HG03095 (cell line): ENCODE data around the gene CSRNP2.
"Not testable (repeated sequence)": the region's sequence is repeated elsewhere in the genome, so short reads cannot be mapped to it uniquely, and the experiment has no call there.

Source experiments
- ATAC-seq: cut with Tn5 transposase; IDR thresholded peaks from one replicate; pipeline ENCODE4 v1.9.1; 2021; ENCODE audit warnings: moderate library complexity; ENCODE audit not compliant: unreplicated experiment

CSRNP2 gene

DNA sequence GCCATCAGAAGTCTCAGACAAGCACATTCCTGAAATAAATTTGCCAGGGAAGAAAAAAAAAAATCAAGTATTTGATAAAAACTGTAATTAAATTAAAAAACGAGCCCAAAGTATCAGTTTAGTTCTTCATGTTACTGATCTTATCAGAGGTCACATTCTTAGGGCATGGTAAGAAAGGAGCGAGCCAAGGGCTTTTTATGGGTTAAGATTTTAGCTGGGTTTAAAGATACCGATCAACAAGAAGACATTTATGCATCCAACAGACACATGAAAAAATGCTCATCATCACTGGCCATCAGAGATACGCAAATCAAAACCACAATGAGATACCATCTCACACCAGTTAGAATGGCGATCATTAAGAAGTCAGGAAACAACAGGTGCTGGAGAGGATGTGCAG lies 5.0 kb downstream of the CSRNP2 start:
- not testable (repeated sequence) for ATAC-seq

DNA sequence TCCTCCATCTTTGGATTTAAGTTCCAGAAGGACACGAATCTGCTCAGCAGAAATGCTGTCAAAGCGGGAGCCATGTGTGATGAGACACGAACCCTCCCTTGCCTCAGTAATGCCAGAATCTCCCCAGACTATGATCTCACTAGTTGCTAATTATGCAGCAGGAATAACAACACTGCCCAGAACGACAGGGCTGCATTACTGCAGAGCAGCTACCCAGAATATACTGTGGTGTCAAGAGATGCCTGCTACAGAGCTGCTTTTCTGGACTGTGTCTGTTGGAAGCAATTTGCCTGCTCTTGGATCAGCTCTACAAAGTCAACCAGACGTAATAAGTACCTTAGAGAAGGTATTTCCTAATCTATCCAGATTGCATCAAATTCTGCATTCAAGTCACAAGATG lies 5.5 kb downstream of the CSRNP2 start:
- ATAC-seq: no peak

DNA sequence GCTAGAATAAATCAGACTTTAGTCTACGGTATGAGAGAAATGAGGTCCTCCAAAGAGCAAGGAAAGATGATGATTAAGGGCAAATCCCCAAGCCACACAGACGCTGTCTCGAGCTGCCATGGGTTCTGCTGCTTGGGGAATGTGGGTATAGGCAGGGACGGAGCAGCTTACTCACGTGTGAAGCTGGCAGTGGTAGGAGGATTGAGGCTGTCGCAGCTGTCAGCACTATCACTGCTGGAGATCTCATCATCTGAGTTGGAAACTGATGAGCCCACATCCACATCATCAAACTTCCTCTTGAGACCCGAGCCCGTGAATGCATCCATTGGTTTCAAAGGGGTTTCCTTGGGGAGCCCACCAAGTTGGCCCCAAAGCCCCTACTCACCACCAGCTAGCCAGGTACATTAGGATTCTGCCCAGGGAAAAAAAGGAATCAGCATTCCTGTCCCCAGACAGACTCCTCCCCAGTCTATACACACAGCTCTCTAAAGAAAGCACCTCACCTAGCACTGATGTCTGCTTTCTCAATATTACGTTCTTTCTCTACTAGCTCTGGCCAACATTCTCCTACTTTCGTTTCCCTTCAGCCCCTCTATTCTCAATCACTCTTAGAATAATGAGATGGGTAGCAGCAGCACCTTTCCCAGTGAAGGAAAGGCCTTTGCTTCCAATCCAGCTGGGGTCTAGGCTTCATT lies 7.0 kb downstream of the CSRNP2 start:
- ATAC-seq: no peak

DNA sequence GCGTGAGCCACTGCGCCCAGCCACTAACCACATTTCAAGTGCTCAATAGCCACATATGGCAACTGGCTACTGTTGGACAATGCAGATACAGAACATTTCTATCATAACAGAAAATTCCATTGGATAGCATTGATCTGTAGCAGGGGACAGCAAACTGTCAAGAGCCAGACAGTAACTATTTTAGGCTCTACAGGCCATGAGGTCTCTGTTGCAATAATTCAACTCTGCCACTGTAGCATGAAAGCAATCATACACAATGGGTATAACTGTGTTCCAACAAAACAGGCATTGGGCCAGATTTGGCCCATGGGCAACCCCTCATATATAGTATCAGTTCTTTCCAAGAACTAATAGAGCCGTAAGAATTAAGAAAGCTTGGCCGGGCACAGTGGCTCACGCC lies 8.0 kb downstream of the CSRNP2 start:
- ATAC-seq: no peak

DNA sequence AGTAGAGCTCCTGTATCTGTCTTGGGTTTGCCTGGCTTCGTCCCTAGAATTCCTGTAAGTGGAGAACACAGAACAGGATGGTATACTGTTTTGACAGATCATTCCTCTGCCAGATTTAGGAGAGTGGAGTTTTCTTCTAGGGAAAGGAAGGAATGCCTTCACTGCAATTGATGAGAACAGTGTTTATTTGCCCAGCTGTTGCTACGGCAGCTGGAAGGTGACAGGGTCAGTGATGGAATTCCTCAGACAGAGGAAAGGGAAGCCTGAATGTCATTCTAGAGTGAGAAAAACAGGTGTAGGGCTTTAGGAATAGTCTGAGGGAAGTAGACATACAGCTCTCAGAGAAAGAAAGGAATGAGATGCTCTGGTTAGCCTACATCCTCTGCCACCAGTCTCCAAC lies 11.7 kb downstream of the CSRNP2 start:
- no peak for ATAC-seq

DNA sequence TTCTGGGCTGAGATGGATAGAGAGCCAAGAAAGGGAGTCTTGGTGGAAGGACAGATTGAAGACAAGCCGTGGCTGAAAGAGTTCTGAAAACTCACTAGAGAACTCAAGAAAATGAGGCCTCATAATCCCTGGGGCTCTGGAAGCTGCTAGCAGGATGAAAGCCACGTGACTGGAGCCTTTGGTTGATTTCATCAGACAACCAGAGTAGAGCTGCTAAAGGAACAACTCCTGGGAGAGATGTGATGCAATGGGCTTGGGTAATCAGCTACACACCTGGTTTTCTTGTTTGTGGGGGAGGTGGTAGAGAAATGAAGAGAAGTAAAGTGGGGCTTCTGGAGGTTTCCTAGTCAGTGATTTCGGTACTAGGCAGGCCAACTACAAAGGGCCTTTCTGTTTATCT lies 13.4 kb downstream of the CSRNP2 start:
- no peak for ATAC-seq

DNA sequence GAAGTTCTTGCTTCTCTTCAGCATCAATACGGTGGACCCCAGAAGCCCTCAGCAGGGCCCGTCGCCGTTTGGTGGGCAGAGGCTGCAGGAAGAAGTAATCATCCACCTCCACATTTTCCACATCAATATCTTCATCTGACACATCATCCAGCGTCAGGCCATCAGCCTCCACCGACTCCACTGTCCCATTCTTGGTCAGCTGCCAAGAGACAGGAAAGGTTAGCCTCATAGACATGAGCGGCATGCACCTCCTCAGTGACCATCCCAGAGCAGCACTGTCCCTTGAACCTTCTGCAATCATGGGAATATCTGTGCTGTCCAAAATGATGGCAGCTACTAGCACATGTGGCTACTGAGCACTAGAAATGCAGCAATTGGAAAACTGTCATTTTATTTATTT lies 15.6 kb downstream of the CSRNP2 start:
- no peak for ATAC-seq

DNA sequence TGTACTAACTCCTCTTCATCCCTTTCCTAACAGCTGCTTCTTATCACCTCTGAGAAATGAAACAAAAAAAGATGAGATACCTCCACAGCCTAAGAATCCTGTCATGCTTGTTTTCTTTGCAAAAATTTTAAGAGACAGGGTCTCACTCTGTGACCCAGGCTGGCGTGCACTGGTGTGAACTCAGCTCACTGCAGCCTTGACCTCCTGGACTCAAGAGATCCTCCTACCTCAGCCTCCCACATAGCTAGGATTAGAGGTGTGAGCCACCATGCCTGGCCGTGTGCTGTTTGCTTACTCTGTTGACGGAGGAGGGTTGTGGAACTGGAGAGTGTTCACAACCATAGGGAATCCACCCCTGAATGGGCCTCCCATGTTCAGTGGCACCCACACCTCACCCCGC lies 16.2 kb downstream of the CSRNP2 start:
- no peak for ATAC-seq

DNA sequence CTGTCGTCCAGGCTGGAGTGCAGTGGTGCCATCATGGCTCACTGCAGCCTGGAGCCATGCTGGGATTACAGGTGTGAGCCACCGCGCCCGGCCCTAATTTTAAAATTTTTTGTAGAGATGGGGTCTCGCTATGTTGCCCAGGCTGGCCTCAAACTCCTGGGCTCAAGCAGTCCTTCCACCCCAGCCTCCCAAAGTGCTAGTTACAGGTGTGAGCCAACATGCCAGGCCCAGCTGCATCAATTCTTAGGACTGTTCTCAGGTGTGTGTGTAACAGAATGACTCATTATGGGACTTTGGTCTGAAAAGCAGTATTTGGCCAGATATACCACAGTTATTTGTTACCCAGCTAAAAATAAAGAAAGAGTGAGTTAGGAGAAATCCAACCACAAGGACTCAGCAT lies 17.9 kb downstream of the CSRNP2 start:
- ATAC-seq: no peak

DNA sequence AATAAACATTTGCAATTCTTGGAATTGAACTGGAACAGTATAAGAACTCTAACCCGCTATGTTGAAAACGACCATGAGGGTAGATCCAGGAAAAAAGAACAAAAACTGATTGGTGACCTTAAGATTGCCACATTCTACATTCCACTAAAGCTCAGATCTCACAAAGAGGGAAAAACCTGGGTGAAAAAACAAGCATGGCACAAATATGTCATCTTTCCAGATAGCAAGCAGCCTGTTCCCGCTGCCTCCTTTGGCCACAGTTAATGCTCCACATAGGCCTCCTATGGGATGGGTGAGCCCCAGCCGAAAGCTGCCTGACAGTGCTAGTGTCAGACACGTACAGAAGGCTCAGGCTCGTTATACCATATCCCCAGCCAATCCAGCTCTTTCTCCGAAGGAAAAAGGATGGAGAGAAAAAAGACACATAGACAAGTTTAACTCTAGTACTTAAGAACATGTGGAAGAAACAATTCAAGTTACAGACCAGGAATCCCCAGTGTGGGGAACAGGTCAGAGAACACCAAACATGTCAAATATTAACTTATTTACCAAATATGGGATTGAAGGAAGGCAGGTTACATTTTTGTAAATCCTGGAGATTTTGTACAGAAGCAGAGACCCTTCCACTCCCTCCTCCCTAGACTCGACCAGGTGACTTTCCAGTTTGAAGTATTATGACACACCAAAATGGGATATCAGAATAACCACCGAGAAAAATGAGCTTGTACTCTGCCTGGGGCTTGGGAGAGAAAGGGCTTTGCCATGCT lies 20.6 kb downstream of the CSRNP2 start:
- ATAC-seq: no peak

DNA sequence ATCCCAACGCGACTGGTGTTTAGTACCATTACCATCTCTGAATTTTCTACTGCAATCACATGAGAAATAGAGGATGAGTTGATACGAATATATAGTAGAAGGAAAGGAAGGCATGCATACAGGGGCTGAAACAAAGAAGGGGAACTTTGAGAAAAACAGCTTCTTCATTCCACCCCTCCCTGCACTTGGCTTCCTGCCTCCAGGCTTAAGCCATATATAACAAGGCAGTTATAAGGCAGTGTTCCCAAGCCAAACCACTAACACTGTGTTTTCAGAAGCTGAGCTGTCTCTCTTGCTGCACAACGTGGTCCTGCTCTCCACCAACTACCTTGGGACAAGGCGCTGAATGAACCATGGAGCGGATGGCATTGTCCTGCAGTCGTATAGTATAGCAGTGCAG lies 24.3 kb downstream of the CSRNP2 start:
- ATAC-seq: no peak

DNA sequence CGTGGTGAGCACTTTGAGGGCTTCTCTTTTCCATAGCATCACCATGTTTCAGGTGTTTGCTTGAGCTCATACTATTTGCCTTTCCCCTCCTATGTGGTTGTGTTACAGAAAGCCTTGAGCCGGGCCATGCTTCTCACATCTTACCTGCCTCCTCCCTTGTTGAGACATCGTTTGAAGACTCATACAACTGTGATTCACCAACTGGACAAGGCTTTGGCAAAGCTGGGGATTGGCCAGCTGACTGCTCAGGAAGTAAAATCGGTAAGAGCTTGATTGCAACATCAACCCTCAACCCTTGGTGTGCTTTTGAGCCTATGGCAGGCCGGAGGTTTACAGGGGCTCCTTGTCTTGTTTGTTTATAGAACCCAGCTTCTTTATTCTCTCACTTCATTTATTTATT lies 27.2 kb downstream of the CSRNP2 start:
- no peak for ATAC-seq

DNA sequence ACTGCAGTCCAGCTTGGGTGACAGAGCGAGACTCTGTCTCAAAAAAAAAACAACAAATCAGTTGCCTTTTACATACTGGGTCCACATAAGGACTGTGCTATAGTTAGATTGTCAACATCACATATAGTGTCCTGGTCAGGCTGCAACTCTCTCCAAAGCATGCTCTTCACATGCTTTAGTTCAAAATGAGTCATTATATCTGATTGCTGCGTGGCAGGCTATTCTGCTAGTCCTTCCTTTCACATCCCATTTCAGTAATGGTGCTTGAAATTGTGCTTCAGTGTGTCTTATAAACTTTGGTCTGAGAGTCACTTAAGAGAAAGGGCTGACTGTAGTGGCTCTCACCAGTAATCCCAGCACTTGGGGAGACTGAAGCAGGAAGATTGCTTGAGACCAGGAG lies 28.3 kb downstream of the CSRNP2 start:
- no peak for ATAC-seq

DNA sequence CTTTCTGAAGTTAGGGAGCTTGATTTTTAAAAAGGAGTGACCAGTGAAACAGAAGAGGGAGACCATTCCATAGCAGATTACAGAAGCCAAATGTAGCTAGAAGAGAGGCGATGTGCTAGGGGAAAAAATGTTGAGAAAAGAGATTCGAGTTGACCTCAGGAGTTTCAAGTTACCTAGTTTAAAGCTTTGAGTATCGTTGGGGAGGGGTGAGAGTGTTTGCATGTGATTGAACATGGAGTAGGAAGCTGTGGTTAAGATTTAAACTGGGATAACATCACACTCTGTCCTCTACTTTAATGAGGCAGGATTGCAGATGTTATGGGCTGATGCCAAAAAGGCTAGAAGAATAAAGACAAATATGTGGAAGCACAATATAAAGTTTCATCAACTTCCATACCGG lies 31.6 kb downstream of the CSRNP2 start:
- no peak for ATAC-seq

DNA sequence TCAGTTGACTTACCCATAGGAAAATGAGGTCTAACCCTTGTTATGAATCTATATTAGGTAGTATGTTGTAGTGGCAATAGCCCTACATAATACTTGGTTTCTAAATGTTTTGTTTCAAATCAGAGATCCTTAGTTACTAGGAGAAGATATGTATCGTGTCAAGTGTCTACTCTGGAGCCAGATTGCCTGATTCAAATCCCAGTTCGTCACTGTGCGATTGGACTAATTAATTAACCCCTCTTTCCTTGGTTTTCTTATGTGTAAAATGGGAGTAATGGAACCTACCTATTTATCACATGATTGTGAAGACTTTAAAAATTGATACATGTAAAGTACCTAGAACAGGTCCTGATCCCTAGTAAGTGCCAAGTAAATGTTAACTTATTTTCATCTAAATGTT lies 33.9 kb downstream of the CSRNP2 start:
- no peak for ATAC-seq

DNA sequence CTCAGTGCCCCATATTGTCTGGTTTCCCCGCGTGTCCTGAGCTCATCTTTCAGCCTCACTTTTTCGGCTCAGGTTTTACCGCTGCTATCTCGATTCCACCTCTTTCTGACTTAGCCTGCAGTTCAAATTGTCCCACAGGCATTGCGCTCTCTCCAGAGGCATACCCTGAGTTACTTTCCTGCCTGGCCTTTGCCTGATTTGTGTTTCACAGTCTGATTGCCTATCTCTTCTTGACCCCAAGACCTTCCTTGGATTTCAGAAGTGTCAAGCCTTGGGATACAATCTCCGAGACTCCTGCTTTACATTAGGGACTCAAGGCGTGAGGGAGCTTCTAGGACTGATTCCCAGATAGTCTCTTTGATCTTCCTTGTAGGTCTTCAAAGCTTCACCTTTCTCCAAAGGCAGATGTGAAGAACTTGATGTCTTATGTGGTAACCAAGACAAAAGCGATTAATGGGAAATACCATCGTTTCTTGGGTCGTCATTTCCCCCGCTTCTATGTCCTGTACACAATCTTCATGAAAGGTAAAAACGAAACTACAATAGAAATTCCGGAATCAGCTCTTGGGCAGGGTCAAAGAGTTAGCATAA lies 34.6 kb downstream of the CSRNP2 start:
- ATAC-seq: no peak

DNA sequence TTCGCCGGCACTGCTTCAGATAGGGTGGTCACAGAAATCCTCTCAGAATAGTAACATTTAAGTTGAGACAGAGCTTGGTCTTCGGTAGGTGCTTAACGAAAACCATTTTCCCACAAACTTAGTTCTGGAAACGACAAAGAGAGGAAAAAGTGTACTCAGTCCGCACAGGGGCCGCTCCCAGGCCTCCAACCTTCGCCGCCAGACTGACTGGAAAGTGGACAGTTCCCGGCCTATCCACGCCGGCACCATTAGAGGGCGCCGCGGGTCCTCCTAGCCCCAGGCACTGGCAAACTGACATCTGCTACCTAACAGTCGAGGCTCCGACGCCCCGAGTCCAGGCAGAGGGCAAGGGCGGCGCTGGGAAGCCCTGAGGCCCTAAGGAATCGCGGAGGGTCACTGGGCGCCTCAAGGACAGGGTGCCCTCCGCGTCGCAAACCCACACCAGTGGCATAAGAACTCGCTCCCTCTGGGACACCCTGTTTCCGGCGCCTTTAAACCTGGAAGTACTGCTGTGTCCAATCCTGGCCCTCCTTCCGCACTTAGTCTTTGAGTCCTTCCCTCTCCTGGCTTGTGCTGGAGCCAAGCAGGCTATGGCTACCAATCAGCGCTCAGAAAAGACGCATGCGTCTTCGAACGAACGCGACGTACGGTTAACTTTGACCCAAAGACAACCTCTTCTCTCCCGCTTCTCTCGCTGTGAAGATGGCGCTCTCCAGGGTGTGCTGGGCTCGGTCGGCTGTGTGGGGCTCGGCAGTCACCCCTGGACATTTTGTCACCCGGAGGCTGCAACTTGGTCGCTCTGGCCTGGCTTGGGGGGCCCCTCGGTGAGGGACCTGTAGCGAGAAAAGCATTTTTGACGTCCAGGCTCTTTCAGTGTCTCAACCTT lies 35.5 kb downstream of the CSRNP2 start, which contains the start of gene LETMD1:
Gene LETMD1 (plus strand): TSS at position 673 of the 886 bp plus-strand sequence. CDS start 30 bp downstream, at position 703.
- peak; percentile 93 for ATAC-seq

DNA sequence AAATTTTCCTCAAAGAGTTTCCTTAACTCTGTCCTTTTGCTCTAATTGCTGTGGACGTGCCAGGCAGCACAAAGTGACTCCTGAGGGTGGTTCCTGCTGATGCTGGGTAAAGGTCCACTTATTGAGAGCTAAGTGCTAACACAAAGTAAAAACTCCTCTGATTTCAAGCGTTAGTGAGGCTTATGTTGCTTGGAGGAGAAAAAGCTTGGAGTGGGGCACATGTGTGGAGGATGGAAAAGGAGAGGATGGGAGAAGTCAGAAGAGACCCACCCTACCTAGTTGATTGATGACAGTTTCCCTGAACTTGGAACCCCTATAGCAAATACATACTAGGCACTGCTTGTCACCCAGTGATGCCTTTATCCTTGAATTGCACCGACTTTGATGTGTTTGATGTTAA lies 47.1 kb downstream of the CSRNP2 start:
- ATAC-seq: no peak

DNA sequence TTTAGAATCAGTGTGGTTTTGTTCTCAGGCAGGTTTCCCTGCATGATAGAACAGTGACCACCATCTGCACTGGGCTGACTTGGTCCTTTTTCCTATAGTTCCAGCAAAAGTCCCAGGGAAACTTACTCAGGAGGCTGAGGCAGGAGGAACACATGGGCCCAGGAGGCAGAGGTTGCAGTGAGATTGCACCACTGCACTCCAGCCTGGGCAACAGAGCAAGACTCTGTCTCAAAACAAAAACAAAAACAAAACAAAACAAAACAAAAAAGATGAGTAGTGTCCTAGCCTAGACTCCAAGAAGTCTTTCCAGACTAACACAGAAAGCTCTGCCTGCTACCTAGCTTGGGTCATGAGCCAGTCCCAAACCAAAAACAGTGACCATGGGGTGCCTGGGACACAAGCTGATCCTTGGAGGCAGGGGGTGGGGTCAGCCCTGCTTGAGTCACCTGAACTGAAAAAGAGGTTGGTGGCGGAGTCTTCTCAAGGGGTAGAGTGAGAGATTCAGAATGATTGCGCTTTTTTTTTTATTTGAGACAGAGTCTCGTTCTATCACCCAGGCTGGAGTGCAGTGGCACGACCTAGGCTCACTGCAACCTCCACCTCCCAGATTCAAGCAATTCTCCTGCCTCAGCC lies 49.8 kb downstream of the CSRNP2 start:
- no peak for ATAC-seq

DNA sequence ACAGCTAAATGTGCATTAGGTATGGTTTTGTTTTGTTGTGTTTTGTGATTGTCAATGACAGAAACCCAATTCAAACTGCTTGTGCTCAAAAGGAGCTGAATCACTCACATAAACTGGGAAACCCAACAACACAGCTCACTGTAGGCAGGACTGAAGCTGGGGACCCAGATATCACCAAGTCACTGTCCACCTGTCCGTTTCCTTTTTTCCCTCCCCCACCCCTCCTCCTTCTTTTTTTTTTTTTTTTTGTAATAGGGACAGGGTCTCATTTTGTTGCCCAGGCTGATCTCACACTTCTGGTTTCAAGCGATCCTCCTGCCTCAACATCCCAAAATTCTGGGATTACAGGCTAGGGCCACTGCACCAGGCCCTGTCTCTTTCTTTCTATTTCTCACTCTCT lies 50.3 kb downstream of the CSRNP2 start:
- ATAC-seq: no peak

DNA sequence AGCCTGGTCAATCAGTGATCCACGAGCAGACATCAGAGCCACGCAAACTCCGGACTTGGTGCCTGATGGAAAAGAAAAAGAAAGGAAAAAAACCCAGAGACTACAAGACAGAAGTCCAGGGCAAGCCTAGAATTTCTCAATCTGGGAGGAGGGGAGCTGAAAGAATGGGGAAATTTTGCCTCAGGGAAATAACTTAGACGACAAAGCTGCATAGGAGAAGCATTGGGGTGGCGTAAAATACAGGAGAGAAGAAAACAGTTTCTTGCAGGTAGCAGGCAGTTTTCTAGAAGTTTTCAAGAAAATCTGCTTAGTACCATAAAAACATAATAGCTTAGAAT lies 54.6 kb downstream of the CSRNP2 start:
- ATAC-seq: no peak
